A673 (cell line): ENCODE results near the gene DEDD.

Experiments
- EZH2 ChIP-seq: fragments of 200-600 bp; sonication (generic); IDR thresholded peaks from 2 replicates; pipeline ENCODE4 v1.6.1; 2017; ENCODE audit warnings: borderline replicate concordance, low read depth, mild to moderate bottlenecking, mixed read lengths, antibody characterized with exemption, low read length; ENCODE audit not compliant: poor library complexity, severe bottlenecking
- TF ChIP-seq, protein P1 (sequence below): fragments of 300-800, 200-600 bp; sonication (generic); conservative IDR thresholded peaks from 2 replicates; pipeline ENCODE4 v1.5.1; 2017; ENCODE audit warnings: low read depth, mild to moderate bottlenecking, antibody characterized with exemption, low read length, moderate library complexity, mixed read lengths

DNA sequence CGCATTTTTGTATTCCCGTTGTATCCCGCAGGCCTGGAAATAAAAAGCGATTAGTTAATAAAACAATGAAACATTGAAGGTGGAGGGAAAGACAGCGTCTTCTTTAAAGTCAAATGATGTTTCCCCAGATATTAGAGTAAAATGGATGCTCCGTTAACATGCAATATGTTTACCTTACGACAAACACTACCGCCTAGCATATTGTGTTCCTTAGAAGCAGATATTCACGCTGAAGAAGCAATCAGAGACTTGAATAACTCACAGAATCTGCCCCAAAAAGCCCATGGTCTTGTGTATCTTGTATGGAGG, 45.4 kb upstream of the DEDD start:
- TF ChIP-seq, protein P1, sequence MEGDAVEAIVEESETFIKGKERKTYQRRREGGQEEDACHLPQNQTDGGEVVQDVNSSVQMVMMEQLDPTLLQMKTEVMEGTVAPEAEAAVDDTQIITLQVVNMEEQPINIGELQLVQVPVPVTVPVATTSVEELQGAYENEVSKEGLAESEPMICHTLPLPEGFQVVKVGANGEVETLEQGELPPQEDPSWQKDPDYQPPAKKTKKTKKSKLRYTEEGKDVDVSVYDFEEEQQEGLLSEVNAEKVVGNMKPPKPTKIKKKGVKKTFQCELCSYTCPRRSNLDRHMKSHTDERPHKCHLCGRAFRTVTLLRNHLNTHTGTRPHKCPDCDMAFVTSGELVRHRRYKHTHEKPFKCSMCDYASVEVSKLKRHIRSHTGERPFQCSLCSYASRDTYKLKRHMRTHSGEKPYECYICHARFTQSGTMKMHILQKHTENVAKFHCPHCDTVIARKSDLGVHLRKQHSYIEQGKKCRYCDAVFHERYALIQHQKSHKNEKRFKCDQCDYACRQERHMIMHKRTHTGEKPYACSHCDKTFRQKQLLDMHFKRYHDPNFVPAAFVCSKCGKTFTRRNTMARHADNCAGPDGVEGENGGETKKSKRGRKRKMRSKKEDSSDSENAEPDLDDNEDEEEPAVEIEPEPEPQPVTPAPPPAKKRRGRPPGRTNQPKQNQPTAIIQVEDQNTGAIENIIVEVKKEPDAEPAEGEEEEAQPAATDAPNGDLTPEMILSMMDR: no peak
- TF ChIP-seq EZH2: no peak
